ENCODE results near the gene TMEM243. TPM values are rescaled to one million over a fixed set of nuclear protein-coding genes. Genes with fewer than 3 reads are reported as not detected.
A peak's percentile ranks its signal among the peaks of the same experiment; 100 is the strongest.
"Not testable (repeated sequence)": the region's sequence is repeated elsewhere in the genome, so short reads cannot be mapped to it uniquely, and the experiment has no call there.

Gene TMEM243
- total RNA-seq, 1 donor from 2014 or later = 49.2 TPM

DNA sequence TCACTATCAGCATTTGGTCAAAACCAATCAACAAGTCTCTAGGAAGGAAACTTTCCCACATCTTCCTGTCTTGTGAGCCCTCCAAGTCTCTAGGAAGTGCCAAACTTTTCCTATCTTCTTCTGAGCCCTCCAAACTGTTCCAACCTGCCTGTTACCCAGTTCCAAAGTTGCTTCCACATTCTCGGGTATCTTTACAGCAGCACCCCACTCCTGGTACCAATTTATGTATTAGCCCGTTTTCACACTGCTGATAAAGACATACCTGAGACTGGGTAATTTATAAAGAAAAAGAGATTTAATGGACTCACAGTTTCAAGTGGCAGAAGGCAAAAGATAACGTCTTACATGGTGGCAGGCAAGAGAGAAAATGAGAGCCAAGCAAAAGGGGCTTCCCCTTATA is 13.8 kb downstream of the TMEM243 start:
- intact Hi-C loops (cut with micrococcal nuclease); H3K4me3 Mint-ChIP-seq; H3K27me3 Mint-ChIP-seq (ENCODE audit: insufficient read depth); DNase-seq (ENCODE audit: low spot score): not testable (repeated sequence)
- H3K27ac Mint-ChIP-seq = peak overlapping the region; percentile 31
- H3K4me1 Mint-ChIP-seq (ENCODE audit: low read depth) = peaks cover 42% of the 10 kb centered on the region
- H3K36me3 Mint-ChIP-seq (ENCODE audit: low read depth) = peaks cover 65% of the 10 kb centered on the region
- H3K9me3 Mint-ChIP-seq = peaks cover 31% of the 10 kb centered on the region

DNA sequence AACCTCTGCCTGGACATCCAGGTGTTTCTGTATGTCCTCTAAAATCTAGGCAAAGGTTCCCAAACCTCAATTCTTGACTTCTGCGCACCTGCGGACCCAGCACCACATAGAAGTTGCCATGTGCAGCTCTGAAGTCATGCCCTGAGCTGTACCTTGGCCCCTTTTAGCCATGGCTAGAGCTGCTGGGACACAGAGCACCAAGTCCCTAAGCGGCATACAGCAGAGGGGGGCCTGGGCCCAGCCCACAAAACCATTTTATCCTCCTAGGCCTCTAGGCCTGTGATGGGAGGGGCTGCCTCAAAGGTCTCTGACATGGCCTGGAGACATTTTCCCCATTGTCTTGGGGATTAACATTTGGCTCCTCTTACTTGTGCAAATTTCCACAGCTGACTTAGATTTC is 14.6 kb downstream of the TMEM243 start:
- Mint-ChIP-seq H3K4me1 (ENCODE audit: low read depth) (peaks cover 45% of the 10 kb centered on the region), H3K36me3 (ENCODE audit: low read depth) (peaks cover 73% of the 10 kb centered on the region), H3K27ac (no peak overlapping the region), H3K27me3 (ENCODE audit: insufficient read depth) (no peaks in the 10 kb centered on the region), H3K4me3 (no peak overlapping the region), H3K9me3 (peaks cover 31% of the 10 kb centered on the region)
- intact Hi-C loops (cut with micrococcal nuclease) = no loop called here
- no peak for DNase-seq (ENCODE audit: low spot score)

DNA sequence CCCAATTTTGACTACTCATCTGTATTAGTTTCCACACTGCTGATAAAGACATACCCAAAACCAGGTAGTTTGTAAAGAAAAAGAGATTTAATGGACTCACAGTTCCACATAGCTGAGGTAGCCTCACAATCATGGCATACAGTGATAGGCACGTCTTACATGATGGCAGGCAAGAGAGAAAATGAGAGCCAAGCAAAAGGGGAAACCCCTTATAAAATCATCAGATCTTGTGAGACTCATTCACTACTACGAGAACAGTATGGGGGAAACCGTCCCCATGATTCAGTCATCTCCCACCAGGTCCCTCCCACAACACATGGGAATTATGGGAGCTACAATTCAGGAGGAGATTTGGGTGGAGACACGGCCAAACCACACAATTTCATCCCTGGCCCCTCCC is 15.6 kb downstream of the TMEM243 start:
- peak overlapping the region; percentile 58 for H3K27ac Mint-ChIP-seq
- intact Hi-C loops (cut with micrococcal nuclease); H3K4me3 Mint-ChIP-seq; H3K27me3 Mint-ChIP-seq (ENCODE audit: insufficient read depth); DNase-seq (ENCODE audit: low spot score): not testable (repeated sequence)
- H3K4me1 Mint-ChIP-seq (ENCODE audit: low read depth) = peaks cover 46% of the 10 kb centered on the region
- H3K36me3 Mint-ChIP-seq (ENCODE audit: low read depth) = peaks cover 75% of the 10 kb centered on the region
- peaks cover 31% of the 10 kb centered on the region for H3K9me3 Mint-ChIP-seq

DNA sequence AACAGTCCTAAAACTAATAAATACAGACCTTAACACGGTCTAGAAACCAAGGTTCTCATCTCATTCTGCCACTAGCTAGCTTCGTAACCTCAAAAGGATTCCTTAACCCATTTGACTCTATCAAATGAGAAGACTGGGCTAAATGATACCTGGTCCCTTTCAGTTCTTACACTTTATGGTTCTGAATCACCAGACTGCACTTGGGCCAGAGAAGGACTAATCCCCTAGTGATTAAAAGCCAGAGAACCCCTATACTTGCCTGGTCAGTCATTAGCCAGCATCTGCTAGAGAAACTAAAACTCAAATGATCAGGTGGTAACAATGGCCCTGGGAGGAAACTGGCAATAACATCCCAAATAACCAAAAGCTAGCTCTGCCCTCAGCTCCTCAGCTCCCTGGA is 16.8 kb downstream of the TMEM243 start:
- DNase-seq (ENCODE audit: low spot score) = no peak
- Mint-ChIP-seq H3K4me3 (no peak overlapping the region), H3K36me3 (ENCODE audit: low read depth) (peaks cover 76% of the 10 kb centered on the region), H3K27me3 (ENCODE audit: insufficient read depth) (no peaks in the 10 kb centered on the region), H3K4me1 (ENCODE audit: low read depth) (peaks cover 49% of the 10 kb centered on the region), H3K27ac (no peak overlapping the region), H3K9me3 (peaks cover 29% of the 10 kb centered on the region)
- intact Hi-C loops (cut with micrococcal nuclease) = no loop called here

DNA sequence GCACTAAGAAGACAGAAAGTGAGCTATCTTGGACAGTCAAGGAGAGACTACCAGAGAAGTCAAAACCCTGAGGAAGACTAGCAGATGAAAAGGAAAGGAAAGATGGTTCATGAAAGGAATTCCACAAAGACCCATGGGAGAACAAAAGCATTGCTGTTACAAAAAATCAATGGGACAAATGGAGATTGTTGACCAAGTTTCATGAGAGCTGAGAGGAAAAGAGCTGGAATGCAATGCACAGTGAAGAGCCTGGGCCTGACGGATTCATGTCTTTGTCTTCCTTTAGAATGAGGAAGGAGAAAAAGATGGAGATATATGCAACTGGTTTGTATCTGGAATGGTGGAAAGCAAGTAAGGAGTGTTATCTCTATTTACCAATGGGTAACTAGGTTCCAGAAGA is 17.3 kb downstream of the TMEM243 start:
- no peak for DNase-seq (ENCODE audit: low spot score)
- intact Hi-C loops (cut with micrococcal nuclease) = no loop called here
- Mint-ChIP-seq H3K4me3 (no peak overlapping the region), H3K27me3 (ENCODE audit: insufficient read depth) (no peaks in the 10 kb centered on the region), H3K9me3 (peaks cover 29% of the 10 kb centered on the region), H3K4me1 (ENCODE audit: low read depth) (peaks cover 49% of the 10 kb centered on the region), H3K36me3 (ENCODE audit: low read depth) (peaks cover 79% of the 10 kb centered on the region), H3K27ac (no peak overlapping the region)

DNA sequence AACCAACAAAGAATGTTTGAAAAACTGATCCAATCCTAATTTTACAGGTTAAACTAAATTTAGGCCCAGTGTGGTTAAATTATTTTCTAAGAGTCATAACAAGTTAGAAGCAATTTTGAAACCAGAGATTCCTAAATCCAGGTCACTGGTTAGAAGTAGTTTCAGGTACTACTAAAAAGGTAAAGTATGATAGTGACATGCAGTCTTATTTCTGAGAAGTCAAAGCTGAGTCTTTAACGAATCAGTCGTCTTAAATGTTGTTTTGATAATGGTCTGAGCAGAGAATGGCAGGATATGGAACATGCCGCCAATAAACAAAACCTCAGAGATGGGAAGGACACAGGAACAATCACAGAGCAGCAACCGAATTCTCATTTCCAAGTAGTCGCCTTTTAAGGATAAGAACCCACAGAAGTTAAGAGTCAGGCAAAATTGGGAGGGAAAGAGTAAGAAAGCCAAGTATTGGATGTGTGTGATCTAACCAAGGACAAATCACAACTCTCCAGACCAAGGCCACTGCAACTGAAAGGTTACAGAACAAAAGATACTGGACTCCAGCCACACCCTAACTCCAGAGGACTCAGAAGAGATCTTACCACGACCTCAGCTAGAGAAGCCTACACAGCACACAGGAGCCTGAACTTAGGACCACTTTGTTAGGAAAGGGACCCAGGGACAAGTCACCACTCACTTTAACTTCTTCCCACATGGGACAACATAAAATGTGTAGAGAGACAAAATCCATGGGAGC is 19.7 kb downstream of the TMEM243 start:
- Mint-ChIP-seq H3K4me3 (no peak overlapping the region), H3K27me3 (ENCODE audit: insufficient read depth) (no peaks in the 10 kb centered on the region), H3K27ac (peak overlapping the region; percentile 18), H3K4me1 (ENCODE audit: low read depth) (peaks cover 49% of the 10 kb centered on the region), H3K36me3 (ENCODE audit: low read depth) (peaks cover 76% of the 10 kb centered on the region), H3K9me3 (peaks cover 14% of the 10 kb centered on the region)
- no peak for DNase-seq (ENCODE audit: low spot score)
- intact Hi-C loops (cut with micrococcal nuclease) = loop anchor here (2.0 kb wide), 1 partner anchor 13 kb away; no protein-coding TSS in a partner anchor

DNA sequence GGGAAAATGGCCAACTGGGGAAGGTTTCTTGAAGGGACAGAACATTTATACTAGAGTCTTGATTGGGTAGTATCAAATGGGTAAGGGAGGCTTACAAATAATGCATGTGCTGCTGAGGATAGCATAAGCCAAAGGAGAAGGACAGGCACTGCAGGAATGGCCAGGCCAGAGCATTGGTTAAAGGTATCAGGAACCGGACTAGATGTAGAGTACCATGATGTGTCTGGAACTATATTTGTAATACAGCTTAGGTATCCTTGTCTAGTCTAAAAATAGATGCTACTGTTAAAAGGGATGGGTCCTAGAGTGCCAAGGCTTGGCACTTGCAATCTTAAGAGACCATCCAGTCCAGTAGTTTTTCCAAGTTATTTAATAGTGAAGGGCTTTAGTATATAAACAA is 20.3 kb downstream of the TMEM243 start:
- intact Hi-C loops (cut with micrococcal nuclease) = loop anchor here (2.0 kb wide), 1 partner anchor 14 kb away; no protein-coding TSS in a partner anchor
- DNase-seq (ENCODE audit: low spot score) = no peak
- Mint-ChIP-seq H3K27ac (peak overlapping the region; percentile 13), H3K4me3 (no peak overlapping the region), H3K27me3 (ENCODE audit: insufficient read depth) (no peaks in the 10 kb centered on the region), H3K36me3 (ENCODE audit: low read depth) (peaks cover 77% of the 10 kb centered on the region), H3K9me3 (peaks cover 12% of the 10 kb centered on the region), H3K4me1 (ENCODE audit: low read depth) (peaks cover 49% of the 10 kb centered on the region)

DNA sequence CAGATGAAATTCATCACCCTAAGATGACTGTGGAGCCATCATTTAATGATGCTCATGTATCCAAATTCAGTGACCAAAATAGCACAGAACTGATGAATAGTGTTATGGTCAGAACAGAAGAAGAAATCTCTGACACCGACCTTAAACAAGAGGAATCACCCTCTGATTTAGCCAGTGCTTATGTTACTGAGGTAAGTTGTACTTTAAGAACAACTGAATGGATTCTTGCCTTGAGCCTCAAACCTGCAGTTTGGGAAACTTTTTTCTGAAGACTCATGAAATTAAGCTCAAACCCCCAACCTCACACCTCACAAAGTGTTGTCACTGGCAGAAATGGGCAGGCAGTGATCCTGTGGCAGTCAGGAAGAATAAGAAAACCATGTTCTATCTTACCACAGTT is 25.6 kb downstream of the TMEM243 start:
- Mint-ChIP-seq H3K27me3 (ENCODE audit: insufficient read depth) (no peaks in the 10 kb centered on the region), H3K4me3 (no peak overlapping the region), H3K27ac (no peak overlapping the region), H3K9me3 (no peaks in the 10 kb centered on the region), H3K36me3 (ENCODE audit: low read depth) (peaks cover 58% of the 10 kb centered on the region), H3K4me1 (ENCODE audit: low read depth) (peaks cover 24% of the 10 kb centered on the region)
- intact Hi-C loops (cut with micrococcal nuclease) = no loop called here
- DNase-seq (ENCODE audit: low spot score) = no peak

DNA sequence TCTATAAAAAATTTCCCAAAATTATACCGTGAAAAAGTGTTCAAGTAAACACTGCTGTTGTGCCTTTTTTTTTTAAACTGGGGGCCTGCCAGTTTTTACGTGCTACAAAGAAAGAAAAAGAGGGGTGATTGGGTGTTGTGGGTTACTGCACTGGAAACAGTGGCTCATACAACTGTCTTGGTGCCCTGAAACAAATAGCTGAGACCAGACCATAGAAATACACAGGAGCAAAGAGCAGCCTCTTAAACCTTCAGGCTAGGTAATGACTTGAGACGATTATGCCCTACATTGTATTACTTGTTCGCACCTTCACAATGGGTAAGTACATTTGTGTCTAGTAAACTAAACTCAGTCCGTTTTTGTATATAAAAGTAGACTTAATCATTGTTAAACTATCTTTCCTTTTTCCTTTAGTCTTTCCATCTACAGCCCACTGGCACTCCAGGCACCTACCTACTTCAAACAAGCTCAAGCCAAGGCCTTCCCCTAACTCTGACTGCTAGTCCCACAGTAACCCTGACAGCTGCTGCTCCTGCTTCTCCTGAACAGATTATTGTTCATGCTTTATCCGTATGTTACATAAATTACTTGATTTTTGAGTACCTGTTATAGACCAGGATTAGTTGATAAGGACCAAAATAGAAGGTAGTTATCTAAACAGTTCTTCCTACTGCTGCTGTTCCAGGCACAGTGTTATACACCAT is 26.6 kb downstream of the TMEM243 start:
- Mint-ChIP-seq H3K4me3 (no peak overlapping the region), H3K9me3 (no peaks in the 10 kb centered on the region), H3K27me3 (ENCODE audit: insufficient read depth) (no peaks in the 10 kb centered on the region), H3K27ac (peak overlapping the region; percentile 32), H3K36me3 (ENCODE audit: low read depth) (peaks cover 57% of the 10 kb centered on the region), H3K4me1 (ENCODE audit: low read depth) (peaks cover 17% of the 10 kb centered on the region)
- no peak for DNase-seq (ENCODE audit: low spot score)
- intact Hi-C loops (cut with micrococcal nuclease) = no loop called here

DNA sequence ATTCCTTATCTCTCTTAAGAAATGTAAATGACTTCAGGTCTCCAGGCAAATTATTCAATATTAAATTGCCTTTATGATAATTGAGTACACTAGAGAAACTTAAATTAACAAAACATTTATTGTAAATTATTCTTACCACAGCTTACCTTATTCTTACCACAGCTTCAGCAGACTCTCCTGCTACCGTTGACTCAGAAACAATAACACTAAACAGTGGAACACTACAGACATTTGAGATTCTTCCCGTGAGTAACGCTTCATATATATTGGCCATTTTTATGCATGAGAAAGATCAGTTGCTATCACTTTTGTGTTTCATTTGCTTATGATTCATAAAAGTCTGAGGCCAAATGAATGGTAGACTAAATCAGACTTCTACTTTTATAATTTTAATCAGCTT is 28.7 kb downstream of the TMEM243 start:
- no peaks in the 10 kb centered on the region for H3K9me3 Mint-ChIP-seq

DNA sequence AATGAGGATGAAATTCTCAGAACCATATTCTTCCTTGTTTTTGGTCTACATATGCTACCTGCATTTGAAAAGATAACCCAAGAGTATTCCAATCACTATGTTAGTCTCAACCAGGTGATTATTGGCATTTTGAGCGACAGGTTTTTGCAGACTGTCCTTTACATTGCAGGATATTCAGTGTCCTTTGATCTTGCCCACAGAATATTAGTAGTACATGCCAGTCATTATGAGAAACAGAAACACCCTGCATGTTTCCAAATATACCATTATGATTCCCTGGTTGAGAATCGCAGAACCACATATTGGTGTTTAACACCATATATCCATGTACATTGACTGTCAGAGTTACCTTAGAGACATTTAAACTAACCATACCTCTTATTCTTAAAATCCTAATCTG is 30.6 kb downstream of the TMEM243 start:
- H3K27ac Mint-ChIP-seq = no peak overlapping the region
- DNase-seq (ENCODE audit: low spot score) = no peak
- intact Hi-C loops (cut with micrococcal nuclease) = loop anchor here (5.0 kb wide), 1 partner anchor 37 kb away; the partner anchor contains the start of gene DMTF1
- no peaks in the 10 kb centered on the region for H3K9me3 Mint-ChIP-seq
- peaks cover 29% of the 10 kb centered on the region for H3K4me1 Mint-ChIP-seq (ENCODE audit: low read depth)
- H3K4me3 Mint-ChIP-seq = no peak overlapping the region
- peaks cover 50% of the 10 kb centered on the region for H3K36me3 Mint-ChIP-seq (ENCODE audit: low read depth)
- H3K27me3 Mint-ChIP-seq (ENCODE audit: insufficient read depth) = no peaks in the 10 kb centered on the region

More for the DNA sequence above, 28.7 kb downstream of the TMEM243 start:
- H3K27ac Mint-ChIP-seq = no peak overlapping the region
- peaks cover 51% of the 10 kb centered on the region for H3K36me3 Mint-ChIP-seq (ENCODE audit: low read depth)
- no peak overlapping the region for H3K4me3 Mint-ChIP-seq
- H3K27me3 Mint-ChIP-seq (ENCODE audit: insufficient read depth) = no peaks in the 10 kb centered on the region
- intact Hi-C loops (cut with micrococcal nuclease) = loop anchor here (2.0 kb wide), 2 partner anchors 18 to 46 kb away; no protein-coding TSS in a partner anchor
- H3K4me1 Mint-ChIP-seq (ENCODE audit: low read depth) = peaks cover 17% of the 10 kb centered on the region
- DNase-seq (ENCODE audit: low spot score) = no peak

DNA sequence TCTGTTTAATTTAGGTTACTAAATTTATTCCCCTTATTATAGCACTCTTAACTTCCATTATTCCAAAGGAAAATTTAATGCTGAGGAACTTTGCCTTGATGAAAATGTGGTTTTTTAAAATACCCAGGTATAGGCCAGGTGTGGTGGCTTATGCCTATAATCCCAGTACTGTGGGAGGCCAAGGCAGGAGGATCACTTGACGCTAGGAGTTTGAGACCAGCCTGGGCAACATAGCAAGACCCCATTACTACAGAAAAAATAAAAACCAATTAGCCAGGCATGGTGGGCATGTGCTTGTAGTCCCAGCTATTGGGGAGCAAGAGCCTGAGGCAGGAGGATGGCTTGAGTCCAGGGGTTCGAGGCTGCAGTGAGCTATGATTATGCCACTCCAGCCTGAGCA is 32.4 kb downstream of the TMEM243 start:
- intact Hi-C loops (cut with micrococcal nuclease) = loop anchor here (5.0 kb wide), 1 partner anchor 35 kb away; the partner anchor contains the start of gene DMTF1
- peaks cover 54% of the 10 kb centered on the region for H3K36me3 Mint-ChIP-seq (ENCODE audit: low read depth)
- H3K4me3 Mint-ChIP-seq = no peak overlapping the region

DNA sequence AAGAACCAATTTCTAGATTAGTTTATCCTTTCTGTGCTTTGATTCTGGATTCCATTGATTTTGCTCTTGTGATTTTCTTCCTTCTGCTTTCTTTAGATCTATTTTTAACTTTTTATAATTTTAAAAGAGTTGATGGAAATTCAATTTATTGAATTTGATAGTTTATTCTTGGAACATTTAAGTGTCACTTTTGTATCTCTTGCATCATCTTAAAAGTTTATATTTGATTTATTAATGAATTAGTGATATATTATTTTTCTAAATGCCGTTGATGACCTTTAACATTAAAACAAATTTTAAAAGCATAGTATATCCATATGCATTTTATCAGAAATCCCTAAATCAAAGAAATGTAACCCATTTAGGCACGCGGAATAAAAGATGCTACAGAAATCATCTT is 40.4 kb downstream of the TMEM243 start:
- Mint-ChIP-seq H3K27me3 (ENCODE audit: insufficient read depth) (no peaks in the 10 kb centered on the region), H3K36me3 (ENCODE audit: low read depth) (peaks cover 51% of the 10 kb centered on the region), H3K4me3 (no peak overlapping the region), H3K9me3 (no peaks in the 10 kb centered on the region), H3K4me1 (ENCODE audit: low read depth) (peaks cover 36% of the 10 kb centered on the region), H3K27ac (no peak overlapping the region)
- intact Hi-C loops (cut with micrococcal nuclease) = no loop called here
- DNase-seq (ENCODE audit: low spot score) = no peak

More for the DNA sequence above, 32.4 kb downstream of the TMEM243 start:
- DNase-seq (ENCODE audit: low spot score) = no peak
- Mint-ChIP-seq H3K27me3 (ENCODE audit: insufficient read depth) (no peaks in the 10 kb centered on the region), H3K27ac (no peak overlapping the region), H3K9me3 (no peaks in the 10 kb centered on the region), H3K4me1 (ENCODE audit: low read depth) (peaks cover 46% of the 10 kb centered on the region)
